ENCODE results near the gene TRIOBP.

DNA sequence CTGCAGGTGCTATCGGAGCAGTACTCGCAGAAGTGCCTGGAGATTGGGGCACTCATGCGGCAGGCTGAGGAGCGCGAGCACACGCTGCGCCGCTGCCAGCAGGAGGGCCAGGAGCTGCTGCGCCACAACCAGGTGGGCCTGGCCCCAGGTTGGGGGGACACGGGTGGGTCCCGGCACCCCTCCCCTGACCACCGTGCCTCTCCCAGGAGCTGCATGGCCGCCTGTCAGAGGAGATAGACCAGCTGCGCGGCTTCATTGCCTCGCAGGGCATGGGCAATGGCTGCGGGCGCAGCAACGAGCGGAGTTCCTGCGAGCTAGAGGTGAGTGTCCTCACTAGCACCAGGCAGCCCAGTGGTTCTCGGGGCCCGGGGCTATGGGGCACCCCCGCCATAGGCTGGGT is 72.2 kb downstream of the TRIOBP start:
- TF ChIP-seq POLR2A (IDR thresholded peaks at IDR 0.05; ENCODE audit: low read depth) (no peak), EP300 (IDR thresholded peaks at IDR 0.05) (no peak), CTCF (IDR thresholded peaks at IDR 0.05) (no peak)
